AML-193 (cell line): Measurements from ENCODE around the gene MLST8.

ENCODE experiments used
- DNase-seq, 2 experiments: peaks; one replicate each; lab custom pipeline; 2025; lab: John Stamatoyannopoulos, UW

MLST8 gene, protein sequence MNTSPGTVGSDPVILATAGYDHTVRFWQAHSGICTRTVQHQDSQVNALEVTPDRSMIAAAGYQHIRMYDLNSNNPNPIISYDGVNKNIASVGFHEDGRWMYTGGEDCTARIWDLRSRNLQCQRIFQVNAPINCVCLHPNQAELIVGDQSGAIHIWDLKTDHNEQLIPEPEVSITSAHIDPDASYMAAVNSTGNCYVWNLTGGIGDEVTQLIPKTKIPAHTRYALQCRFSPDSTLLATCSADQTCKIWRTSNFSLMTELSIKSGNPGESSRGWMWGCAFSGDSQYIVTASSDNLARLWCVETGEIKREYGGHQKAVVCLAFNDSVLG

DNA sequence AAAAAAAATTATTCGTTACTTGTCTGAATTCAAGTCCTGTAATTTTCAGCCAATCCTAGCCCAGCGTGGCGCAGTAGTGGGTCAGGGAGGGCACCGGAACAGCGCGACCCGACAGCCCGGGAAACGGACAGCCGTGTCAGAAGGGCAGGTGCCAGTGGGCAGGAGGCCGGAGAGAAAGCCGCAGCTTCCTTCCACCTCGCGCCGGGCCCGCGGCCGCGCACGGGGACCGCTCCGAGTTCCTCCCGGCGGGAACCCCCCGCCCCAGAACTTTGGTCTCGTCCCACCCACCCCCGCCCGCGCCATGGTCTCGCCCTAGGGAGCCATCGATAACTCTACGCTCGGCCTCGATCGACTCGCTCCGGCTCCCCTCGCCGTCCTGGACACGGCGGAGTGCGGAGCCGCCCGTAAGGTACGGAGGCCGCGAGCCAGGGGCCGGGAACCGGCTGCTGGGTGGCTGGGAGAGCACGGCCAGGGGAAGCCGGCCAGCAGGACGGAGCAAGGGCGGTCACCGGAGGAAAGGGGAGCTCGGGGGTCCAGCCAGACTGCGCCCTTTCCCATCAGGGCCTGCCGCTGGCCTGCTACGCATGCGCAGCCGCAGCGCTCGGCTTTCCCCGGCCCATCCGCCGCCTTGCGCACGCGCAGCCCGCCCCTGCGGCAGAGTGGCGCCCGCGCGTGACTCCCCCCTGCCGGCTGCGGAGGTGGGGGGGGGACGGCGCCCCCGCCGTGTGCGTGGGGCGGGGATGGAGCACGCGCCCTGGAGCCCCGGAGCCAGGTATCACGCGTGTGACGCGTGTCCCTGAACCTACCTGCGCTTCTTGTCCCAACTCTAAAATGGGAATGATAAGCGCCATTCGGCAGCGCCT lies at the start of gene MLST8:
Gene MLST8, plus strand, starts transcription at position 351 of the 863 bp plus-strand sequence. CDS start 632 bp downstream, outside the sequence.
- peak; percentile 75 to 76 for DNase-seq

DNA sequence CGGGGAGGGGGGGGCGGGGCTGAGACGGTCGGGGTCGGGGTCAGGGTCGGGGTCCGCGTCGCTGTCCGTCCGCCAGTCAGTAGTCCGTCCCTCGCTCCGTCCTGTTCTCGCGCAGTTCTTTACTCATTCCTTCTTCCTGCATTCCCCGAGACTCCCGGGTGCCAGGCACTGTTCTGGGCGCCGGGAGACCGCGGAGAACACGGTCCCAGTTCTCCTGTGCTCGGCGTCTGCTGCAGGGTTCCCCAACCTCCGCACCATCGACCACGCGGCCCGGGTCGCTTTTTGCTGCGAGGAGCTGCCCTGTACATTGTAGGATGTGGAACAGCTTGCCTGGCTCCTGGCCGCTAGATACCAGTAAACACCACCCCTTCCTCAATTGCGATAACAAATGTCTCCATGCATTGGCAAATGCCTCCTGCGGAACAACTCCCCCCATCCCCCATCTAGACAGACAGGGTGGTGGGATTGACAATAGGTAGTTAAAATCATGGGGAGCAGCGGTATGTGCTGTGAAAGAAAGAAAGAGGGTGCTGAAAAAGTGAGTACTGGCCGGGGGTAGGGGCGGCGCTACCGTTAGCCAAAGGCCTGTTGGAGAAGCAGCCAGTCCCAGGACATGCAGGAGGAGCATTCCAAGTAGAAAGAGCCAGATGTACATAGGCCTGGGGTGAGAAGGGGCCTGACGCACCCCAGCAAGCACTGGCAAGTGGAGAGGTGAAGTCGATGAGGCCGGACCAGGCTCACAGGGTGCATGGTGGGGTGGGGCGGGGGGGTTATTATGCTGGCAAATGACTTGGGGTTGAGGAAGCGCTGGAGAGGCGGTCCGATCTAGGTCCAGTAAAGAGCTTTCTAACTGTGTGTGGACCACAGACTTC lies 49.0 kb upstream of the MLST8 start:
- peak; percentile 14 to 51 for DNase-seq

DNA sequence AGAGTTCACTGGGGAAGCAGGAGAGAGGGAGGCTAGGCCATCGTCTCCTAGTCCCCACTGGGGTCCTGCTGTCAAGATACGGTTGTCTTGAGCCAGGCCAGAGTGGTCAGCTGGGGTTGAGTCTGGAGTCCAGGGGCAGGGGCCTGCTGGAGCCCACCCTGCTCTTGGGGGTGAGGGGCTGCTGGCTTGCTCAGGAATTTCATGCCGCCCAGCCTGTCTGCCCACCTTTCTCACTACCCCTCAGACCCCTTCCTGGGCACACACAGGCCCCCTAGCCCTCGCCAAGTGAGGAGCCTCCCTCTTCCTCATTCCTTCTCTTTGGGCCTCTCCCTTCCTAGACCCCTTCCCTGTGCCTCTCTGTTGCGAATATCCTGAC lies 48.4 kb upstream of the MLST8 start:
- DNase-seq = no peak

DNA sequence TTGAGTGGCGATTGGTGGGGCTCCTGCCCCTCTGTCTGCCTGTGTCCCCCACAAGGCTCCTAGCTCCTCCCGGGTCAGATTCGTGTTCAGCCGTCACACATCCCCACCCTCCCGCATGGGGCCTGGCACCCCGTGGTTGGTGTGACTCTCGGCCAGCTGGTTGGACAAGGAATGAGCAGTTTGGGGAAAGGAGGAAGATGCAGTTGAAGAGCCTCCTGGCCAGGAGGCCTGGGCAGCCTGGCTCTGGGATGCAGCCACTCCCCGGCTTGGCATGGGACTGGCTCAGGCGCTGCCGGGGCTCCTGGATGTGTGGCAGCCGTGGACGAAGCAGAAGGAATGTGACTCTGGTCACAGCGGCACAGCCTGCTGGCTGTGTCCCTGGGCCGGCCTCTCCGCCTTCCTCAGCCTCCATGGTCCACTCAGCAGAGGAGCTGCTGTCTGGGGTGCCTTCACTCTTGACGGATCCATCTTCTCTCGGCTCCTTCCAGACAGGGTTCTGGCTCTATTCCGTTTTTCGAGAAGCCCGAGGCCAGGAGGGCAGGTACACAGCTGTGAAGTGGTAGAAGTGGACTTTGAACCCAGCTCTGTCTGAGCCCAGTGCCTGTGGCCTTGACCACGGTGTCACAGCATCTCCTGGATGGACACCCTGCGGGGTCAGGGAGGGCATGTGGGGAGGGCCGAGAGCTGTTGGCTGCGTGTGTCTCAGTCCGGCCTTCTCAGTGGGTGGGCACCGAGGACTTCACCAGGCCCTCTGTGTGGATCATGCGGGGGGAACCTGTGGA lies 47.6 kb upstream of the MLST8 start:
- no peak for DNase-seq

DNA sequence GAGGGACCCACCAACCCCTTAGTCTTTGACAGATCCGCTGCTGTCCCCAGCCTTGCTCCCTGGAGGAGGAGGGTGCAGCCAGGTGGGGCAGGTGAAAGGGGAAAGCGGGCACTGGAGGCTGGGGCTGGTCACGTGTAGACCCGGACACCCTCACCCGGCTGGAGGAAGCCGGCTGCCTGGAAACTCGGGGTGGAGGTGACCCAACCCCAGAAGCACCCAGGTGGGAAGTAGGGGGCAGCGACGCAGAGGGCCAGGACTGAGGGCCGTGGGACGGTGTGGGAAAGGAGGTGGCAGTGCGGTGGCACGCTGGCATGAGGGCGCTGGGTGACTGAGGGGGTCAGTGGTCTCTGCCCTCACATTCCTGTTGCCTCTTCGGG lies 47.0 kb upstream of the MLST8 start:
- no peak for DNase-seq

DNA sequence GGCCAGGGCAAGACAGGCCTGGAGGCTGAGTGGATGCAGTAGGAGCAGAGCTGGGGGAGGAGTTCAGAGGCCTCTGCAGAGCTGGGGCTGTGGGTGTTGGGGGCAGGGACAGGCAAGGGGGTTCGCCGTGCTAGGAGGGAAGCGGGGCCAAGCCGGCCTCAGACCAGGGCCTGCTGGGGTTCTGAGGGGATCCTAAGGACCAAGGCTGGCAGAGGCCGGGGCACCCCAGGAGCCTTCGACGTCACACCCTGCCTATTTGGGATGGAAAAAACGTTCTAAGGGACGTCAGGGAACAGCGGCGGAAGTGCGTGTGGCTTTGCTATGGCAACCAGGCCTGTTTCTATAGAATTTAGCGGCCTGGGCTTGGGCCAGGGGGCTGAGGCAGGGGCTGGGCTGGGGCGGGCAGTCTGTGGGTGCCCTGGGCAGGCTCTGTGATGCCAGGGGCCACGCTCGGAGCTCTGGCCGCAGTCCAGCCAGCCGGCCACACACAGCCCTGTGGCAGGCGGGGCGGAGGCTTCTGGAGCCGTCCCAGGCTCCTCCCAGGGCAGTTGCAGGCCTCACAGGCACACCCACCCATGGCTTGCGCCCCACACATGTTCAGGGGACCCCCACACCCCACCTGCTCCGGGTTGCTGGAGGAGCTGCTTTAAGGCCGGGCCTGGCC lies 45.9 kb upstream of the MLST8 start:
- no peak for DNase-seq

DNA sequence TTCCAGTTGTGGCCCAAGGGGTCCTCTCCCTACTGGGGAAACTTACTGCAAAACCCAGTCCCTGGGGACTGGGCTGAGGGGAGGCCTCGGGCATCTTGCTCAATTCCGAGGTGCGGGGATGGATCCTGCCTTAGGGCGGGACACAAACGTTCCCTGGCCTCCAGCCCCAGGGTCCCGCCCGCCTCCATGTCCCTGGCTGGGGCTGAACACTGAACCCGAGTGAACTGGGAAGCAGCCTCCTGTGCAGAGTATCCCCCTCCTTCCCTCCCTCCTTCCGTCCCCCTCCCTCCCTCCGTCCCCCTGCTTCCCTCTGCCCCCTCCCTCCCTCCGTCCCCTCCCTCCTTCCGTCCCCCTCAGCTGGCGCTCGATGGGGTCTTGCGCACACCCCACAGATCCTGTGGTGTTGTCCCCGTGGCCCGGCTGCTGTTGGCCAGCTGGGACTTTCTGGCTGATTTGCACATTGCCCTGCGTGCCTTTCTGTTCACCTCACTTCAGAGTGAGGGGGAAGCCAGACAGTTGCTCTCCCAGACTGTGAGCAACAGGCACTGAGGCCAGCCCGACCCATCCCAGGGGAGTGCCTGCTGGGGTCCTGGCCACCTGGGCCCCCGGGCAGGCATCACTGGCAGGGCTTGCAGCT lies 44.2 kb upstream of the MLST8 start:
- DNase-seq = no peak

DNA sequence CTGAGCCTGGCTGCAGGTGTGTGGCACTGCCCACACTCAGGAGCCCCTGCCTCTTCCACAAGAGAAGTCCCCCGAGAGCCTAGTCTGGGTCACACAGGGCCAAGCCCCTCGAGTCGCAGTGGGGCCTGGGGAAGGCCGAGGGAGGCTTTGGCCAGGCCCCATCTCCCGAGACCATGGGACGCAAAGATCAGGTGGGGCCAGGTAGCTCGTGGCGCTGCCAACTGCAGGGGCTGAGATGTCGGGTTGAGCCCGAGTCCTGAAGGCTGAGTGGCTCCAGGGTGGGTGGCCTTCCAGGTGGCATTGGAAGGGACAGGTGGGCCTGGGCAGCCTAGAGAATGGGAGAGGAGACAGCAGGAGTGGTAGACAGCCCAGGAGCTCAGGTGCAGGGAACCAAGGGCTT lies 43.3 kb upstream of the MLST8 start:
- no peak for DNase-seq

DNA sequence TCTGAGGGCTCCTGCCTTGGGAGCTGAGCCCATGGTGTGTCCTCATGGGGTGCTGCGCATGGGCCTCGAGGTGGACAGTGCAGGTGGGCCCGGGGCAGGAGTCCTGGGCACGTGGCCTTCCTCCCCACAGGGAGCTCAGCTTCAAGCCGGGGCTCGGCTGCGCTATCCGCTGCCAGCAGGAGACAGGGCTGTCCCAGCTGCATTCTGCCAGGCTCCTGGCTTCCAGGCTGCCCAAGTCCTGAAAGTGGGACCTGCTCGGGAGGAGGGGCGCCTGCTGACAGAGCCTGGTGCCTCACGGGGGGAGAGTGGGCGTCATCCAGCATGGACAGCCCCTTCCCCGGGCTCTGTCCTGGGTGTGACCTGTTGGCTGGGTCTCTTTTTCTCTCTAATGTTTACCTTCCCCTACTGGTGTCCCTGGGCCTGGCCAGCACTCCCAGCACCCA lies 42.6 kb upstream of the MLST8 start:
- DNase-seq = no peak

DNA sequence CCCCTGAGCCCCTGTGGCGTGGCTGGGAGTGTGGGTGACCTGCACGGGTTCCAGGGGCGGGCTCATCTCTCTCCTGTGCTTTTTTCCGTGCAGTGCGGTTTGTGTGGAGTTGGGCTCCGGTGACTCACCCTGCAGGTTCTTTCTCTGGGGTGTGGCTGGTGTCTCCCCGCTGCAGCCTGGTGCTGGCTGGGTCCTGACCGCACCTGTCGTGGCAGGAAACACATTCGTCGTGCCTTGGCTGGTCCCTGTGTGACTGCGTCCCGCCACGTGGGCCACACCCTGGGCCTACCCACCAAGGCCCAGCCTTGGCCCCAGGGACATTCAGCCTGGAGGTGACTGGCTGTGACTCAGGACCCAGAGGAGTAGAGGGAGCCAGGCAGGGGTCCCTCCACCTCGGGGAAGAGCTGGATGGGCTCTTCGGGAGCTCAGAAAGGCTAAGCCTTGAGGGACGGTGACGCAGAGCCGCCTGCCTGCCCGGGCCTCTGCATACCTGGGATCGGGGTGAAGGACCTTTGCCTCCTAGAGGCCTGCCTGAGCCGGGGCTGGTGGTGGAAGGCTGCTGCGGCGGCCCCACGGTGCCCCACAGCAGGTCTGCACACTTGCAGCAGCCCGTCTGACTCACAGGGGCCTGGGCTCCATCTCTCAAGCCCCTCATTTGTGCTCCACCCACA lies 41.9 kb upstream of the MLST8 start:
- no peak for DNase-seq

DNA sequence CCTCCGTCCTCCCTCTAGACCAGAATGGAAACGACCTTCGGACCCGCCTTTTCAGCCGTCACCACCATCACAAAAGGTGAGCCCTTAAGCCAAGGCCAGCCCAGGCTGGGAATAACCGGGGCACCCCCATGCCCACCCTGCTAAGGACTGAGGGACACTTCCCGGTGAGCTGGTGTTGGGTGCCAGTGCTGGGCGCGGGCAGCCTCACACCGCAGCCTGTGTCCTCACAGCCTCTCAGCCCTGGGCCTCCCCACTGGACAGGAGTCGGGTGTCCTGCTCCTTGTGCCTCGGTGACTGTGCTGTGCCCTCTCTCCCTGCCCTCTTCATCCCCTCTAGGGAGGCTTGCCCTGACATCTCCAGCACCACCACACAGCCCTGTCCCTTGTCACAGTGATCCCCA lies 39.4 kb upstream of the MLST8 start:
- DNase-seq = no peak

DNA sequence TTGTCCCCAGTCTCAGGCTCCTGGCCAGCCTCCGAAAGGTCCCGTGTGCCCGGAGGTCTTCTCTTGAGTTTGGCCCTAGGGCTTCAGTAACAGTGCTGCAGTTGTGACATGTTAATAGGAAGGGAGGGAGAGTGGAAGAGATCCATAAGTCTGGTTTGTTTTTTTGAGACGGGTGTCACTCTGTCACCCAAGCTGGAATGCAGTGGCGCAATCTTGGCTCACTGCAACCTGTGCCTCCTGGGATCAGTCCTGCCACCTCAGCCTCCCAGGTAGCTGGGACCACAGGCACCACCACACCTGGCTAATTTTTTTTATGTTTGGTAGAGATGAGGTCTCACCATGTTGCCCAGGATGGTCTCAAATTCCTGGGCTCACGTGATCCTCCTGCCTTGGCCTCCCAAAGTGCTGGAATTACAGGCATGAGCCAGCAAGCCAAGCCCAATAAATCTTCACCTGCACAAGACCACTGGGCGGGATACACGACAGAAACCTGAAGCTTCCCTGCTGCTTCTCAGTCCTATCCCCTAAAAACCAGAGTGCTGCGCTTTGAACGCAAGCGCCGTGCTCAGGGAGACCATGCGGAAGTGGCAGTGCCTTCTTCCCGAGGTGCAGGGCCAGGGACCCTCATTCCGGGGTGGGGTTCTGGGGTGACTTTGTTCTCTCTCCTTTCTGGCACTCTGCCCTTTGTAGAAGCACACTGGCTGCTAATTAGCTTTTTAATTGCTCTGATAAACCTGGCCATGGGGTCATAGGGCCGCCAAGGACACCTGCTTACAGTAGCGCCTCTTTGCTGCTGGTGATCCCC lies 38.8 kb upstream of the MLST8 start:
- DNase-seq = no peak

DNA sequence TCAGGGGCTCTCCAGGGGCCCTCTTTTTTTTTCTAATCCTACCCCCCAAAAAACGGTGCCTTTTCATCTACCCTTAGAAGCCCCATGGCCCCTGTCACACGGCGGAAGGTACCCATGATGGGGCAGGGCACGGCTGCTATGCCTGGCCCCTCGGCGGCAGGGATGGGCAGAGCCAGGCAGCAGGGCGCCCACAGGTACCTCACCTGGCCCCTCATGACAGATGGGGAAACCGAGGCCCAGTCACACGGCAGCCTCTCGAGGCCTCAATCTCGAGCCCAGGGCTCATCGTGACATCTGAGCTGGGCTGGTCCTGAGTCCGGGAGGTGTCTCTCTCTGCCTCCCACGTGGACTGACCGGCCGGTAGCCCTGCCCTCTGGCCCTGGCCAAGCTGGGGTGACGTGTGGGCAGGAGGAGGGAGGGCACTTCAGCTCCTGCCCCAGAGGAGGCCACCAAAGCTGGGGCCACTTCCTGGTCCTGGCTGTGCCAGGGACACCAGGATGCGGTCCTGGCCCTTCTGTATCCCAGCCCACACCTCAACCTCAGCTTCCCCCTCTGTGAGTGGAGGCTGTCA lies 38.1 kb upstream of the MLST8 start:
- no peak for DNase-seq

DNA sequence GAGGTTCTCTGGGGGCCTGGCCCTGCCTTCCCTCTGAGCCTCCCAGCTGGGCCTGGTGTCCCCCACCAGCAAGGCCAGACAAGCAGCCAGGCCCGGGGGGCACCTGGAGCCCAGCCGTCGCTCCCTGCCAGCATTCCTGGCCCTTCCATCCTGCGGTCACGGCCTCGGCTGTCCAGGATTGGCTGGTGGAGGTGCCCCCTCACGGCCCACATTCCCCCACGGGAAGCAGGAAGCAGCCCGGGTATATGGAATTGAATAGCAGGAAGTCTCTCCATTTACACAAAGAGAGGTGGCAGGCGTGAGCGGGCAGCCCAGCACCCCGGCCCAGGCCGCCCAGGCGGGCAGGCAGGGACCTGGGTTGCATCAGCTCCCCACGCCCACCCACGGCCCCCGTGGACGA lies 35.2 kb upstream of the MLST8 start:
- no peak for DNase-seq

DNA sequence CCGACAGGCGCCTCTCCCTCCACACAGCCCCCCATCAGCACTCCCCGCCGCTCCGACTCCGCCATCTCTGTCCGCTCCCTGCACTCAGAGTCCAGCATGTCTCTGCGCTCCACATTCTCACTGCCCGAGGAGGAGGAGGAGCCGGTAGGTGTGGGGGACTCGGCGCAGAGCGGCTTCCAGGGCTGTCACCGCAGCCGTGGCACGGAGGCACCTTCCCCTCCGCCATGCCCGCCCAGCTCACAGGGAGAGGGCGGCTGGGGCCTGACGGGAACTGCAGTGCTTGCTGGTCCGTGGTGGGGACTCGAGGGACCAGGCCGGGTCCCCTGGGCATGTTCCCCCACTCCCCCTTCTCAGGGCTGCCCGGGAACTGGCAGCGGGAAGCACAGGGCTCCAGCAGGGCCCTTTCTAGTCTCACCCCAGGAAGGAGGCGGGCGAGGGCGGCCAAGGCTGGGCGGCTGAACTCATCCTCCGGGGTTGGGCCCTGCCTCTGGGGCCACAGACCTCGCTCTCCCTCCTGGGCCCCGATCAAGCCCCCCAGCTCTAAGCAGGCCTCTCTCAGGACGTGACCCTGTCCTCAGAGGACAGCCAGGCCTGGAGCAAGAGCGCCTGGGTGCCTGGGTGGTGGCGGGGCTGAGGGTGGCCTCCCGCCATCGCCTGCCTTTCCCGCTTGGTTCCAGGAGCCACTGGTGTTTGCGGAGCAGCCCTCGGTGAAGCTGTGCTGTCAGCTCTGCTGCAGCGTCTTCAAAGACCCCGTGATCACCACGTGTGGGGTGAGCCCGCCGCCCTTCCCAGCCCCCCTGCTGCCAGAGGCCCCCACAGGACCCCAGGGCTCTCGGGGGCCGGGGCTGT lies 34.4 kb upstream of the MLST8 start:
- no peak for DNase-seq

DNA sequence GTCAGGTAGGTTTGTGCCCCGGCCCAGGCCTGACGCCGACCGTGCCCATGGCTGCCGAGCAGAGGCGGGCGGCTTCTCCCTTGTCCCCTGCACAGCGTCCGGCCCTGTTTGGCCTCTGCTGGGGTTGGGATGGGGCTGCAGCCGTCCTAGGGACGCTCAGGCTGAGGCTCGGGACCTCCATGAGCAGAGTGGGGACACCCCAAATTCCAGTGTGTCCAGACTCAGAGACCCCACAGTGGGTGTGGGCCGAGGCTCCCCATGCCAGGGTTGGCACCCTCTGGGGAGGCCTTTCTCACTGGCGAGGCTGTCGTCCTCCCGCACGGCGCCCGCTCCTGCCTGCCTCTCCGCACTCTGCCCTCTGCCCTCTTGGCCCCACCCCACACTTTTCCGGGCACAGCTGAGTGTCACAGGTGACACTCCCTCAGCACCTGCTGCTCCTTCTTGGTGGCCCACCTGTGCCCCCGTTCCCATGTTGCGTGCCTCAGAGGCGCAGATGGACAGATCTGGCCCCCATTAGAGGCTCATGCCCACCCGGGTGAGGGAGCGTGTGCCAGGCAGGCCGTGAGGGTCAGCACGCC lies 33.6 kb upstream of the MLST8 start:
- no peak for DNase-seq

DNA sequence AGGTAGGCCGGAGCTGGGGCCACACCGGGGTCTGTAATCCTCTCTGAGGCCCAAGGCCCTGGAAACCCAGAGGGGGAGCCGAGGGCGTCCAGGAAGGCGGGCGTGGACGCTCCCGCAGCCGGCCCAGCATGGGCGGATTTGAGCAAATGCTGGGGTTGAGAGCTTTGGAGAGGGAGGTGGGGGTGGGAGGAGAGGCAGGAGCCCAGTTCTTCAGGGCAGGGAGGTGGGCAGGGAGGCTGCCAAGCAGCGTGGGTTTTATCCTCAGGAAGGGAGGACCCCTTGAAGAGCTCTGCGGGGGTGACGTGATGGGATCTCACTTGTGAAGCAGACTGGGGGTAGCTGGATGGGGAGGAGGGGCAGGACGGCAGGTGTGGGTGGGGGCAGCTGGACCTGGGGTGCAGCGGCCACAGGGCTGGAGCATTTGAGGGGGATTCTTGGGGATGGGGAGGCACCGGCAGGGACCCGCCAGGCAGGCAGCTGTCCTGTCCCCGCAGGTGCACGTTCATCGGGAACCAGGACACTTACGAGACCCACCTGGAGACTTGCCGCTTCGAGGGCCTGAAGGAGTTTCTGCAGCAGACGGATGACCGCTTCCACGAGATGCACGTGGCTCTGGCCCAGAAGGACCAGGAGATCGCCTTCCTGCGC lies 32.4 kb upstream of the MLST8 start:
- DNase-seq = no peak
